GM10248 (cell line): ENCODE data around the gene NXF3.
"Not testable (repeated sequence)": the region's sequence is repeated elsewhere in the genome, so short reads cannot be mapped to it uniquely, and the experiment has no call there.

Experiments used
- CTCF ChIA-PET: fragments of 300-600 bp; sonication (Branson Sonifier 250); formaldehyde crosslinking; extraction: SDS; loops from one replicate; lab custom pipeline; 2021; ENCODE audit warnings: antibody characterized with exemption; lab: Yijun Ruan, JAX
- POLR2A ChIA-PET: fragments of 350-650 bp; sonication (Branson Sonifier 250); formaldehyde crosslinking; extraction: SDS; loops from one replicate; lab custom pipeline; 2020; ENCODE audit warnings: antibody characterized with exemption; lab: Yijun Ruan, JAX
- DNase-seq: peaks from one replicate; pipeline ENCODE4 v3.0.0; 2012; ENCODE audit errors: extremely low spot score
- CTCF ChIP-seq: IDR thresholded peaks from 2 replicates; pipeline ENCODE4 v1.5.1; 2012; ENCODE audit warnings: mild to moderate bottlenecking, low read depth; ENCODE audit errors: extremely low read depth, missing control alignments, control extremely low read depth

Gene NXF3

GRCh38 chrX:103092942-103093341 is at the start of gene NXF3:
NXF3 (minus strand) TSS chrX:103093143; CDS start chrX:103093023, 120 bp downstream.
- POLR2A ChIA-PET, result no interaction called here
- no peak for DNase-seq
- no peak for TF ChIP-seq CTCF
- CTCF ChIA-PET, result no interaction called here

- DNase-seq, POLR2A ChIA-PET, CTCF ChIA-PET: not testable (repeated sequence)
Observed at GRCh38 chrX:103136528-103136927, 43.6 kb upstream of the NXF3 start.

GRCh38 chrX:103124284-103124683 is 31.3 kb upstream of the NXF3 start:
- DNase-seq, result no peak
- no peak for TF ChIP-seq CTCF
- ChIA-PET CTCF (no interaction called here), POLR2A (no interaction called here)

- no peak for TF ChIP-seq CTCF
- CTCF ChIA-PET, result no interaction called here
- no peak for DNase-seq
- POLR2A ChIA-PET, result no interaction called here
Observed at GRCh38 chrX:103120748-103121147, 27.8 kb upstream of the NXF3 start.

- POLR2A ChIA-PET, CTCF ChIA-PET, DNase-seq: not testable (repeated sequence)
Observed at GRCh38 chrX:103116970-103117369, 24.0 kb upstream of the NXF3 start.

GRCh38 chrX:103109497-103109896 is 16.6 kb upstream of the NXF3 start:
- CTCF ChIA-PET, result not testable (repeated sequence)

GRCh38 chrX:103107836-103108235 is 14.9 kb upstream of the NXF3 start:
- POLR2A ChIA-PET, result no interaction called here
- TF ChIP-seq CTCF, result no peak
- CTCF ChIA-PET, result no interaction called here
- no peak for DNase-seq

More at GRCh38 chrX:103109497-103109896, 16.6 kb upstream of the NXF3 start:
- DNase-seq, POLR2A ChIA-PET: not testable (repeated sequence)

- DNase-seq, CTCF ChIA-PET, POLR2A ChIA-PET: not testable (repeated sequence)
Observed at GRCh38 chrX:103107227-103107737, 14.3 kb upstream of the NXF3 start.

GRCh38 chrX:103104370-103104769 is 11.4 kb upstream of the NXF3 start:
- CTCF ChIA-PET, POLR2A ChIA-PET, DNase-seq: not testable (repeated sequence)

- CTCF ChIA-PET, DNase-seq, POLR2A ChIA-PET: not testable (repeated sequence)
Observed at GRCh38 chrX:103103866-103104265, 10.9 kb upstream of the NXF3 start.
